IMR-90 (cell line): ENCODE data around the gene LIPN.

Experiments
- BHLHE40 ChIP-seq: fragments of 150-350 bp; IDR thresholded peaks from 2 replicates; pipeline ENCODE4 v1.6.1; 2016; ENCODE audit warnings: mild to moderate bottlenecking, low read depth, low read length
- CEBPB ChIP-seq: IDR thresholded peaks from 2 replicates; pipeline ENCODE4 v1.6.1; 2012; ENCODE audit warnings: low read depth, low read length, improper control_type of control experiment
- MAZ ChIP-seq: IDR thresholded peaks from 2 replicates; pipeline ENCODE4 v1.6.1; 2012; ENCODE audit warnings: low read depth, mild to moderate bottlenecking, low read length, improper control_type of control experiment, moderate library complexity, borderline replicate concordance
- MXI1 ChIP-seq: IDR thresholded peaks from 2 replicates; pipeline ENCODE4 v1.6.1; 2012; ENCODE audit warnings: low read depth, mild to moderate bottlenecking, low read length, moderate library complexity, borderline replicate concordance
- NFE2L2 ChIP-seq: fragments of 150-350 bp; IDR thresholded peaks from 2 replicates; pipeline ENCODE4 v1.6.1; 2016; ENCODE audit warnings: low read depth, mild to moderate bottlenecking, low read length
- POLR2A ChIP-seq: IDR thresholded peaks from 2 replicates; pipeline ENCODE4 v1.6.1; 2012; ENCODE audit warnings: mild to moderate bottlenecking, low read depth, low read length
- RFX5 ChIP-seq: IDR thresholded peaks from 2 replicates; pipeline ENCODE4 v1.8.0; 2012; ENCODE audit warnings: low read depth, mild to moderate bottlenecking, low read length, moderate library complexity
- TF ChIP-seq, protein P1 (sequence below): conservative IDR thresholded peaks from 2 replicates; pipeline ENCODE4 v1.5.1; 2012; ENCODE audit warnings: mild to moderate bottlenecking, low read depth, low read length, improper control_type of control experiment
- TF ChIP-seq, protein P2 (sequence below): fragments of 150-350 bp; IDR thresholded peaks from 2 replicates; pipeline ENCODE4 v1.6.1; 2017; ENCODE audit warnings: mild to moderate bottlenecking, antibody characterized with exemption, low read length, low read depth

DNA sequence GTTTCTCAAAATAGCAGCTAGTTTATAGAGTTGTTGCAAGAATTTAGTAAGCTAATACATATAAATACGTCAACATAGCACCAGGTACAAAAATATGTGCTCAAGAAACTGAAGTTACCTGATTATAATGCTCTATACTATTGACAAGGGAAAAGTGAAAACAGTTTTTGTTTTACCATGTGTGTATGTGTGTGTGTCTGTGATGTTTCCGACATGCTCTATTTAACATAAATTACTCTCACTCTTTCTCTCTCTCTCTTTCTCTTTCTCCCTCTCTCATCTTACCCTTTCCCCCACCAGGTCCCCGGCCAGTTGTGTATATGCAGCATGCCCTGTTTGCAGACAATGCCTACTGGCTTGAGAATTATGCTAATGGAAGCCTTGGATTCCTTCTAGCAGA, 4.3 kb downstream of the LIPN start:
- TF ChIP-seq, protein P1, sequence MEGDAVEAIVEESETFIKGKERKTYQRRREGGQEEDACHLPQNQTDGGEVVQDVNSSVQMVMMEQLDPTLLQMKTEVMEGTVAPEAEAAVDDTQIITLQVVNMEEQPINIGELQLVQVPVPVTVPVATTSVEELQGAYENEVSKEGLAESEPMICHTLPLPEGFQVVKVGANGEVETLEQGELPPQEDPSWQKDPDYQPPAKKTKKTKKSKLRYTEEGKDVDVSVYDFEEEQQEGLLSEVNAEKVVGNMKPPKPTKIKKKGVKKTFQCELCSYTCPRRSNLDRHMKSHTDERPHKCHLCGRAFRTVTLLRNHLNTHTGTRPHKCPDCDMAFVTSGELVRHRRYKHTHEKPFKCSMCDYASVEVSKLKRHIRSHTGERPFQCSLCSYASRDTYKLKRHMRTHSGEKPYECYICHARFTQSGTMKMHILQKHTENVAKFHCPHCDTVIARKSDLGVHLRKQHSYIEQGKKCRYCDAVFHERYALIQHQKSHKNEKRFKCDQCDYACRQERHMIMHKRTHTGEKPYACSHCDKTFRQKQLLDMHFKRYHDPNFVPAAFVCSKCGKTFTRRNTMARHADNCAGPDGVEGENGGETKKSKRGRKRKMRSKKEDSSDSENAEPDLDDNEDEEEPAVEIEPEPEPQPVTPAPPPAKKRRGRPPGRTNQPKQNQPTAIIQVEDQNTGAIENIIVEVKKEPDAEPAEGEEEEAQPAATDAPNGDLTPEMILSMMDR, result no peak
- TF ChIP-seq, protein P2, sequence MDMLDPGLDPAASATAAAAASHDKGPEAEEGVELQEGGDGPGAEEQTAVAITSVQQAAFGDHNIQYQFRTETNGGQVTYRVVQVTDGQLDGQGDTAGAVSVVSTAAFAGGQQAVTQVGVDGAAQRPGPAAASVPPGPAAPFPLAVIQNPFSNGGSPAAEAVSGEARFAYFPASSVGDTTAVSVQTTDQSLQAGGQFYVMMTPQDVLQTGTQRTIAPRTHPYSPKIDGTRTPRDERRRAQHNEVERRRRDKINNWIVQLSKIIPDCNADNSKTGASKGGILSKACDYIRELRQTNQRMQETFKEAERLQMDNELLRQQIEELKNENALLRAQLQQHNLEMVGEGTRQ, result no peak
- TF ChIP-seq RFX5, result no peak
- TF ChIP-seq MAZ, result no peak
- no peak for TF ChIP-seq POLR2A
- TF ChIP-seq BHLHE40, result no peak
- TF ChIP-seq CEBPB, result no peak
- TF ChIP-seq MXI1, result no peak
- TF ChIP-seq NFE2L2, result no peak
